GM19193 (cell line): ENCODE results near the gene GFOD2.

ENCODE experiments used
- POLR2A ChIP-seq: IDR thresholded peaks from 4 replicates; pipeline ENCODE4 v1.6.1; 2011; ENCODE audit not compliant: insufficient read depth, insufficient read length; ENCODE audit errors: extremely low read depth

The GFOD2 gene

GRCh38 chr16:67653789-67654402, 65.2 kb downstream of the GFOD2 start:
- no peak for TF ChIP-seq POLR2A

GRCh38 chr16:67653128-67653788, 65.9 kb downstream of the GFOD2 start:
- no peak for TF ChIP-seq POLR2A

- no peak for TF ChIP-seq POLR2A
Observed at GRCh38 chr16:67652578-67653127, 66.5 kb downstream of the GFOD2 start.

- TF ChIP-seq POLR2A: no peak
Observed at GRCh38 chr16:67651847-67652246, 67.3 kb downstream of the GFOD2 start.

GRCh38 chr16:67651039-67651438, 68.1 kb downstream of the GFOD2 start:
- TF ChIP-seq POLR2A: no peak

- no peak for TF ChIP-seq POLR2A
Observed at GRCh38 chr16:67650023-67650422, 69.1 kb downstream of the GFOD2 start.

- no peak for TF ChIP-seq POLR2A
Observed at GRCh38 chr16:67649494-67649931, 69.6 kb downstream of the GFOD2 start.

- TF ChIP-seq POLR2A: no peak
Observed at GRCh38 chr16:67648764-67649407, 70.2 kb downstream of the GFOD2 start.

GRCh38 chr16:67648088-67648763, 70.9 kb downstream of the GFOD2 start:
- TF ChIP-seq POLR2A: no peak

- no peak for TF ChIP-seq POLR2A
Observed at GRCh38 chr16:67647681-67648080, 71.4 kb downstream of the GFOD2 start.

GRCh38 chr16:67647111-67647651, 71.9 kb downstream of the GFOD2 start:
- TF ChIP-seq POLR2A: no peak

GRCh38 chr16:67645397-67646121, 73.6 kb downstream of the GFOD2 start:
- TF ChIP-seq POLR2A: no peak

- TF ChIP-seq POLR2A: no peak
Observed at GRCh38 chr16:67644038-67644437, 75.1 kb downstream of the GFOD2 start.
